ENCODE measurements around the gene LENG8. TPM values are rescaled to one million over a fixed set of nuclear protein-coding genes. Genes with fewer than 3 reads are reported as not detected.

Gene LENG8
- total RNA-seq, 1 experiment from 2014 or later = 148 TPM

DNA sequence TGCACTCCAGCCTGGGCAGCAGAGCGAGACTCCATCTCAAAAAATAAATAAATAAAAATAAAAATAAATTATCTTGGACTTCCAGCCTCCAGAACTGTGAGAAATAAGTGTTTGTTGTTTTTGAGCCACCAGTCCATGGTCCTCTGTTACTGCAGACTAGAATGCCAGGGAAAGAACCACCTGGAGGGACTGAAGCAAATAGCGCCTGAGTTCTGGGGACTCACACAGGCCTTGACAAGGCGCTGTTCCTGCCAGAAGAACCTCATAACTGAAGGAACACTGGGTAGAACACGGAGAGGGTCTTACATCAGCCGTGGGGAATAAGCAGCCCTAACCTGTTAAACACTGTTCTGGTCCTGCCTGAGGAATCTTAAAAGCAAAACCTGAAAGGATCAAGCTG lies 8.4 kb upstream of the LENG8 start:
- no peak overlapping the region for H3K27ac Mint-ChIP-seq
- Histone ChIP-seq H3T11ph (ENCODE audit: low read length) (no peak overlapping the region), H4K5ac (ENCODE audit: insufficient read length, low read depth, low read length) (no peak overlapping the region), H3K4me2 (ENCODE audit: insufficient read depth, insufficient read length, low read length) (no peak overlapping the region), H3K23ac (ENCODE audit: insufficient read length, low read depth, low read length) (no peak overlapping the region), H3K4me1 (ENCODE audit: insufficient read depth, low read length) (peaks cover 5% of the 10 kb centered on the region; the same call in 1 of the 2 replicates), H3K18ac (ENCODE audit: insufficient read length, low read depth, low read length) (no peak overlapping the region), H3K9ac (ENCODE audit: extremely low read depth, insufficient read length, low read length) (no peak overlapping the region), H3K27me3 (ENCODE audit: insufficient read depth, low read length) (no peaks in the 10 kb centered on the region), H3K56ac (ENCODE audit: insufficient read length, low read depth, low read length) (no peak overlapping the region), H3K4ac (ENCODE audit: low read depth, low read length) (no peak overlapping the region), H2BK15ac (ENCODE audit: low read depth, low read length) (no peak overlapping the region), H3K9me3 (ENCODE audit: control insufficient read depth, low read depth, low read length) (no peaks in the 10 kb centered on the region), H3K79me2 (ENCODE audit: insufficient read depth, low read length) (no peaks in the 10 kb centered on the region), H2AFZ (ENCODE audit: low read length) (no peak overlapping the region), H4K91ac (ENCODE audit: insufficient read length, low read depth, low read length) (no peak overlapping the region), H3K79me1 (ENCODE audit: insufficient read depth, low read depth, low read length, poor library complexity, severe bottlenecking) (no peaks in the 10 kb centered on the region), H4K8ac (replicated peaks; ENCODE audit: insufficient read length, low read depth, low read length) (no peak overlapping the region), H2BK5ac (ENCODE audit: insufficient read length, low read length) (no peak overlapping the region), H3K14ac (ENCODE audit: insufficient read depth, low read length) (no peak overlapping the region), H2BK12ac (ENCODE audit: insufficient read length, low read depth, low read length) (no peak overlapping the region), H3K27ac (ENCODE audit: insufficient read length, low read depth, low read length) (no peak overlapping the region), H3K23me2 (ENCODE audit: insufficient read length, low read depth, low read length, poor library complexity, severe bottlenecking) (no peaks in the 10 kb centered on the region), H2AK5ac (ENCODE audit: insufficient read length, low read length) (no peak overlapping the region), H2BK20ac (ENCODE audit: low read depth, low read length, poor library complexity, severe bottlenecking) (no peak overlapping the region), H4K20me1 (ENCODE audit: control insufficient read depth, insufficient read depth, insufficient read length) (no peaks in the 10 kb centered on the region), H2BK120ac (ENCODE audit: low read depth, low read length, poor library complexity, severe bottlenecking) (no peak overlapping the region)
- peaks cover 12 to 38% (median 36%) of the 10 kb centered on the region in 3 experiments; a peak in 6 of 7 replicates for H3K36me3 Mint-ChIP-seq (ENCODE audit: insufficient read depth in 1 of 3, low read depth in 3 of 3)
- TF ChIP-seq, protein P1, sequence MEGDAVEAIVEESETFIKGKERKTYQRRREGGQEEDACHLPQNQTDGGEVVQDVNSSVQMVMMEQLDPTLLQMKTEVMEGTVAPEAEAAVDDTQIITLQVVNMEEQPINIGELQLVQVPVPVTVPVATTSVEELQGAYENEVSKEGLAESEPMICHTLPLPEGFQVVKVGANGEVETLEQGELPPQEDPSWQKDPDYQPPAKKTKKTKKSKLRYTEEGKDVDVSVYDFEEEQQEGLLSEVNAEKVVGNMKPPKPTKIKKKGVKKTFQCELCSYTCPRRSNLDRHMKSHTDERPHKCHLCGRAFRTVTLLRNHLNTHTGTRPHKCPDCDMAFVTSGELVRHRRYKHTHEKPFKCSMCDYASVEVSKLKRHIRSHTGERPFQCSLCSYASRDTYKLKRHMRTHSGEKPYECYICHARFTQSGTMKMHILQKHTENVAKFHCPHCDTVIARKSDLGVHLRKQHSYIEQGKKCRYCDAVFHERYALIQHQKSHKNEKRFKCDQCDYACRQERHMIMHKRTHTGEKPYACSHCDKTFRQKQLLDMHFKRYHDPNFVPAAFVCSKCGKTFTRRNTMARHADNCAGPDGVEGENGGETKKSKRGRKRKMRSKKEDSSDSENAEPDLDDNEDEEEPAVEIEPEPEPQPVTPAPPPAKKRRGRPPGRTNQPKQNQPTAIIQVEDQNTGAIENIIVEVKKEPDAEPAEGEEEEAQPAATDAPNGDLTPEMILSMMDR (conservative IDR thresholded peaks at IDR 0.05) = no peak
- H3K4me1 Mint-ChIP-seq = peaks cover 18 to 27% of the 10 kb centered on the region in 2 experiments
- no peaks in the 10 kb centered on the region for H3K27me3 Mint-ChIP-seq (ENCODE audit: low read depth)
- no peaks in the 10 kb centered on the region for H3K9me3 Mint-ChIP-seq
- no peak for DNase-seq
- no CpG with 5 or more reads among the region's 5 CpGs for WGBS (ENCODE audit: extremely low coverage, insufficient read length, low lambda C conversion rate)
- H3K4me3 Mint-ChIP-seq = no peak overlapping the region

Measured in H9 (cell line).